ENCODE measurements around the gene GNL3.
"Not testable (repeated sequence)": the region's sequence is repeated elsewhere in the genome, so short reads cannot be mapped to it uniquely, and the experiment has no call there.

GRCh38 chr3:52728753-52729152, 42.9 kb downstream of the GNL3 start:
- TF ChIP-seq, protein P1, sequence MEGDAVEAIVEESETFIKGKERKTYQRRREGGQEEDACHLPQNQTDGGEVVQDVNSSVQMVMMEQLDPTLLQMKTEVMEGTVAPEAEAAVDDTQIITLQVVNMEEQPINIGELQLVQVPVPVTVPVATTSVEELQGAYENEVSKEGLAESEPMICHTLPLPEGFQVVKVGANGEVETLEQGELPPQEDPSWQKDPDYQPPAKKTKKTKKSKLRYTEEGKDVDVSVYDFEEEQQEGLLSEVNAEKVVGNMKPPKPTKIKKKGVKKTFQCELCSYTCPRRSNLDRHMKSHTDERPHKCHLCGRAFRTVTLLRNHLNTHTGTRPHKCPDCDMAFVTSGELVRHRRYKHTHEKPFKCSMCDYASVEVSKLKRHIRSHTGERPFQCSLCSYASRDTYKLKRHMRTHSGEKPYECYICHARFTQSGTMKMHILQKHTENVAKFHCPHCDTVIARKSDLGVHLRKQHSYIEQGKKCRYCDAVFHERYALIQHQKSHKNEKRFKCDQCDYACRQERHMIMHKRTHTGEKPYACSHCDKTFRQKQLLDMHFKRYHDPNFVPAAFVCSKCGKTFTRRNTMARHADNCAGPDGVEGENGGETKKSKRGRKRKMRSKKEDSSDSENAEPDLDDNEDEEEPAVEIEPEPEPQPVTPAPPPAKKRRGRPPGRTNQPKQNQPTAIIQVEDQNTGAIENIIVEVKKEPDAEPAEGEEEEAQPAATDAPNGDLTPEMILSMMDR (IDR thresholded peaks at IDR 0.05 in 2 of 3, conservative IDR thresholded peaks at IDR 0.05 in 1 of 3; ENCODE audit: borderline replicate concordance in 1 of 3, insufficient read depth in 1 of 3, low read depth in 2 of 3, low read length in 2 of 3): not testable (repeated sequence)
- not testable (repeated sequence) for TF ChIP-seq EZH2 (IDR thresholded peaks at IDR 0.05); SRF (IDR thresholded peaks at IDR 0.05; ENCODE audit: low read depth); RAD21 (IDR thresholded peaks at IDR 0.05; ENCODE audit: low read depth); POLR2A (IDR thresholded peaks at IDR 0.05; ENCODE audit: borderline replicate concordance, extremely low read depth, insufficient read depth, insufficient read length); SIN3A (IDR thresholded peaks at IDR 0.05; ENCODE audit: low read depth); CEBPB (IDR thresholded peaks at IDR 0.05; ENCODE audit: low read depth); YY1 (IDR thresholded peaks at IDR 0.05; ENCODE audit: extremely low read depth, insufficient replicate concordance, low read depth, low read length)

Measured in HCT116 (cell line).